HepG2 (cell line): ENCODE data around the gene NFRKB. TPM values are rescaled to one million over a fixed set of nuclear protein-coding genes. Genes with fewer than 3 reads are reported as not detected.

Source experiments
- ARID2 ChIP-seq: sonication (generic); formaldehyde crosslinking; IDR thresholded peaks from 2 replicates; pipeline ENCODE4 v1.8.1; 2022; ENCODE audit warnings: mild to moderate bottlenecking, missing genetic modification reagents, borderline replicate concordance
- HNRNPK ChIP-seq: fragments of 200-400 bp; formaldehyde crosslinking; IDR thresholded peaks from 2 replicates; pipeline ENCODE4 v1.6.1; 2018; ENCODE audit warnings: low read length, low read depth, moderate library complexity, mild to moderate bottlenecking; ENCODE audit not compliant: poor library complexity, severe bottlenecking
- KDM5A ChIP-seq: fragments of 200-600 bp; sonication (generic); IDR thresholded peaks from 2 replicates; pipeline ENCODE4 v1.7.0; 2018; ENCODE audit warnings: antibody characterized with exemption, mild to moderate bottlenecking, low read length, borderline replicate concordance
- NFYB ChIP-seq: sonication (generic); formaldehyde crosslinking; IDR thresholded peaks from 2 replicates; pipeline ENCODE4 v1.4.0; 2020; ENCODE audit warnings: missing genetic modification reagents
- SALL2 ChIP-seq: sonication (generic); formaldehyde crosslinking; IDR thresholded peaks from 2 replicates; pipeline ENCODE4 v1.8.1; 2023; ENCODE audit warnings: mild to moderate bottlenecking, missing genetic modification reagents, inconsistent platforms
- SATB2 ChIP-seq: sonication (generic); formaldehyde crosslinking; IDR thresholded peaks from 2 replicates; pipeline ENCODE4 v1.5.0; 2020; ENCODE audit warnings: missing genetic modification reagents
- ZBTB14 ChIP-seq: sonication (generic); formaldehyde crosslinking; IDR thresholded peaks from 2 replicates; pipeline ENCODE4 v1.4.0; 2020; ENCODE audit warnings: missing genetic modification reagents
- ZBTB26 ChIP-seq: IDR thresholded peaks from 2 replicates; pipeline ENCODE4 v1.6.1; 2016; ENCODE audit warnings: missing compliant biosample characterization, missing genetic modification reagents, borderline replicate concordance
- ZKSCAN8 ChIP-seq: IDR thresholded peaks from 2 replicates; pipeline ENCODE4 v1.6.1; 2016; ENCODE audit warnings: borderline replicate concordance, missing genetic modification reagents, missing compliant biosample characterization
- ZNF724P ChIP-seq: sonication (generic); formaldehyde crosslinking; IDR thresholded peaks from 2 replicates; pipeline ENCODE4 v1.8.0; 2022; ENCODE audit warnings: missing genetic modification reagents, borderline replicate concordance
- ZNF770 ChIP-seq: sonication (generic); formaldehyde crosslinking; IDR thresholded peaks from 2 replicates; pipeline ENCODE4 v1.5.0; 2020; ENCODE audit warnings: mild to moderate bottlenecking, missing genetic modification reagents
- ZNF781 ChIP-seq: sonication (generic); formaldehyde crosslinking; IDR thresholded peaks from 2 replicates; pipeline ENCODE4 v1.5.1; 2020; ENCODE audit warnings: borderline replicate concordance, mild to moderate bottlenecking, missing genetic modification reagents; ENCODE audit errors: not compliant biosample characterization
- ZNF850 ChIP-seq: sonication (generic); formaldehyde crosslinking; conservative IDR thresholded peaks from 2 replicates; pipeline ENCODE4 v1.9.0; 2021; ENCODE audit warnings: mild to moderate bottlenecking, missing genetic modification reagents
- polyA plus RNA-seq, 8 experiments: library from polyadenylated mRNA; depleted of rRNA in 3 of 8; stranded (reverse) in 7 of 8; unstranded in 1 of 8; fragments of >200 nt; fragmentation: Illumina TruSeq in 4 of 8; extraction: Trizol in 4 of 8; gene quantifications; 2 replicates each; pipeline versions ENCODE4 v1.2.1 to v1.2.3, GENCODE V29; 2011 to 2016; ENCODE audit warnings: low read depth in 4 of 8, missing spikeins in 1 of 8, mixed read lengths in 1 of 8; ENCODE audit not compliant: insufficient read depth in 1 of 8
- total RNA-seq, 5 experiments: library from RNA; depleted of rRNA; stranded (reverse); fragments of >200 nt; fragmentation: Illumina TruSeq; extraction: Trizol; gene quantifications; 2 replicates each; pipeline ENCODE4 v1.2.3, GENCODE V29; 2016; ENCODE audit warnings: low read depth in 1 of 5
- TF ChIP-seq, protein P1 (sequence below): sonication (generic); formaldehyde crosslinking; conservative IDR thresholded peaks from 2 replicates; pipeline ENCODE4 v1.8.0; 2022; ENCODE audit warnings: missing genetic modification reagents
- TF ChIP-seq, protein P2 (sequence below): sonication (generic); formaldehyde crosslinking; IDR thresholded peaks from 2 replicates; pipeline ENCODE4 v1.4.0; 2020; ENCODE audit warnings: missing genetic modification reagents, borderline replicate concordance
- TF ChIP-seq, protein P3 (sequence below): sonication (generic); formaldehyde crosslinking; conservative IDR thresholded peaks from 2 replicates; pipeline ENCODE4 v1.4.0; 2020; ENCODE audit warnings: missing genetic modification reagents

Gene NFRKB
- total and polyA plus RNA-seq, 2 of the 13 experiments (the other 11 are each of a cell fraction or from before 2014, with no cell fraction given): 22.9 to 23.7 TPM

DNA sequence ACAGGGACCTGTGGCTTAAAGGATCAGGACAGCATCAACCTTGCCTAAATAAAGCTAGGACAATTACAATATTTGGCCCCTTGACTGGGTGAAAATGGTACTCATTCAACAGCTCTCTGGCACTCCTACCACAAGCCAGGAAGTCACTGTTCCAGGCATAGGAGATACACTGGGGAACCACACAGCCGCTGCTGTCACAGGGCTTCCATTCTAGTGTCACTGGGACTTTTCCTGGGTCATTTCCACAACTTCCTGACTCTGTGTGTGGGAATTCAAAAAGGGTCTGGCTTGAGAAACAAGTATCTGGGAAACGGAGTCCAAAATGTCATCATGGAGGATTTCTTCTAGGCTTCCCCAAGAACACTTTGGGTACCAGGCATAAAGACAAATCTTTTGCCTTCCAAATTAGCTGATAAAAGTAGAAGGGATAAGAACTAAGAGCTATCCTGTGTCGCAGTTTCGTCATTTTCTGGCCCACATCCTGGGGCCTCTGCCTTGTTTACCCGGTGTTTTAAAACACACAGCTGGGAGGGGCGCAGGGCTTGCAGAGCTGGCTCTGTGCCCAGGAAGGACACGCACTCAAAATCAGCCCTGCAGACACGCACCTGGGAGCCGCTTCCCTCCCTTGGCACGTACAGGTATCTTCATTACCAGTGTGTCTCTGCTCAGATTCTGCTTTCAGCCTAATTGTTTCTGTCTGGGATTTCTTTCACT, 41.7 kb downstream of the NFRKB start (continued):
- TF ChIP-seq, protein P1, sequence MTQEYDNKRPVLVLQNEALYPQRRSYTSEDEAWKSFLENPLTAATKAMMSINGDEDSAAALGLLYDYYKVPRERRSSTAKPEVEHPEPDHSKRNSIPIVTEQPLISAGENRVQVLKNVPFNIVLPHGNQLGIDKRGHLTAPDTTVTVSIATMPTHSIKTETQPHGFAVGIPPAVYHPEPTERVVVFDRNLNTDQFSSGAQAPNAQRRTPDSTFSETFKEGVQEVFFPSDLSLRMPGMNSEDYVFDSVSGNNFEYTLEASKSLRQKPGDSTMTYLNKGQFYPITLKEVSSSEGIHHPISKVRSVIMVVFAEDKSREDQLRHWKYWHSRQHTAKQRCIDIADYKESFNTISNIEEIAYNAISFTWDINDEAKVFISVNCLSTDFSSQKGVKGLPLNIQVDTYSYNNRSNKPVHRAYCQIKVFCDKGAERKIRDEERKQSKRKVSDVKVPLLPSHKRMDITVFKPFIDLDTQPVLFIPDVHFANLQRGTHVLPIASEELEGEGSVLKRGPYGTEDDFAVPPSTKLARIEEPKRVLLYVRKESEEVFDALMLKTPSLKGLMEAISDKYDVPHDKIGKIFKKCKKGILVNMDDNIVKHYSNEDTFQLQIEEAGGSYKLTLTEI (CRISPR knock-in tag): no peak
- TF ChIP-seq, protein P2, sequence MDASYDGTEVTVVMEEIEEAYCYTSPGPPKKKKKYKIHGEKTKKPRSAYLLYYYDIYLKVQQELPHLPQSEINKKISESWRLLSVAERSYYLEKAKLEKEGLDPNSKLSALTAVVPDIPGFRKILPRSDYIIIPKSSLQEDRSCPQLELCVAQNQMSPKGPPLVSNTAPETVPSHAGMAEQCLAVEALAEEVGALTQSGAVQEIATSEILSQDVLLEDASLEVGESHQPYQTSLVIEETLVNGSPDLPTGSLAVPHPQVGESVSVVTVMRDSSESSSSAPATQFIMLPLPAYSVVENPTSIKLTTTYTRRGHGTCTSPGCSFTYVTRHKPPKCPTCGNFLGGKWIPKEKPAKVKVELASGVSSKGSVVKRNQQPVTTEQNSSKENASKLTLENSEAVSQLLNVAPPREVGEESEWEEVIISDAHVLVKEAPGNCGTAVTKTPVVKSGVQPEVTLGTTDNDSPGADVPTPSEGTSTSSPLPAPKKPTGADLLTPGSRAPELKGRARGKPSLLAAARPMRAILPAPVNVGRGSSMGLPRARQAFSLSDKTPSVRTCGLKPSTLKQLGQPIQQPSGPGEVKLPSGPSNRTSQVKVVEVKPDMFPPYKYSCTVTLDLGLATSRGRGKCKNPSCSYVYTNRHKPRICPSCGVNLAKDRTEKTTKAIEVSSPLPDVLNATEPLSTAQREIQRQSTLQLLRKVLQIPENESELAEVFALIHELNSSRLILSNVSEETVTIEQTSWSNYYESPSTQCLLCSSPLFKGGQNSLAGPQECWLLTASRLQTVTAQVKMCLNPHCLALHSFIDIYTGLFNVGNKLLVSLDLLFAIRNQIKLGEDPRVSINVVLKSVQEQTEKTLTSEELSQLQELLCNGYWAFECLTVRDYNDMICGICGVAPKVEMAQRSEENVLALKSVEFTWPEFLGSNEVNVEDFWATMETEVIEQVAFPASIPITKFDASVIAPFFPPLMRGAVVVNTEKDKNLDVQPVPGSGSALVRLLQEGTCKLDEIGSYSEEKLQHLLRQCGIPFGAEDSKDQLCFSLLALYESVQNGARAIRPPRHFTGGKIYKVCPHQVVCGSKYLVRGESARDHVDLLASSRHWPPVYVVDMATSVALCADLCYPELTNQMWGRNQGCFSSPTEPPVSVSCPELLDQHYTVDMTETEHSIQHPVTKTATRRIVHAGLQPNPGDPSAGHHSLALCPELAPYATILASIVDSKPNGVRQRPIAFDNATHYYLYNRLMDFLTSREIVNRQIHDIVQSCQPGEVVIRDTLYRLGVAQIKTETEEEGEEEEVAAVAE (CRISPR knock-in tag): 0 out of 2 replicates have a peak, but pooled peaks have one; percentile 20
- TF ChIP-seq ZBTB14 (CRISPR knock-in tag): no peak
- no peak; the same call in 1 of the 2 replicates for TF ChIP-seq ZNF724P (CRISPR knock-in tag)
- TF ChIP-seq KDM5A: no peak
- TF ChIP-seq, protein P3, sequence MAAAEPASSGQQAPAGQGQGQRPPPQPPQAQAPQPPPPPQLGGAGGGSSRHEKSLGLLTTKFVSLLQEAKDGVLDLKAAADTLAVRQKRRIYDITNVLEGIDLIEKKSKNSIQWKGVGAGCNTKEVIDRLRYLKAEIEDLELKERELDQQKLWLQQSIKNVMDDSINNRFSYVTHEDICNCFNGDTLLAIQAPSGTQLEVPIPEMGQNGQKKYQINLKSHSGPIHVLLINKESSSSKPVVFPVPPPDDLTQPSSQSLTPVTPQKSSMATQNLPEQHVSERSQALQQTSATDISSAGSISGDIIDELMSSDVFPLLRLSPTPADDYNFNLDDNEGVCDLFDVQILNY (CRISPR knock-in tag): no peak
- TF ChIP-seq NFYB (CRISPR knock-in tag): no peak
- TF ChIP-seq SALL2 (CRISPR knock-in tag): no peak
- no peak for TF ChIP-seq ZBTB26 (CRISPR knock-in tag)
- TF ChIP-seq ZKSCAN8 (CRISPR knock-in tag): peak; percentile 73; the same call in 1 of the 2 replicates
- no peak for TF ChIP-seq ZNF850 (CRISPR knock-in tag)
- no peak for TF ChIP-seq ZNF770 (CRISPR knock-in tag)
- no peak for TF ChIP-seq ZNF781
- no peak for TF ChIP-seq ARID2 (CRISPR knock-in tag)
- no peak for TF ChIP-seq SATB2
- no peak for TF ChIP-seq HNRNPK
